WERI-Rb-1 (cell line): ENCODE data around the gene CBY1.
A peak's percentile ranks its signal among the peaks of the same experiment; 100 is the strongest.

Experiments used
- DNase-seq: peaks from one replicate; pipeline ENCODE4 v3.0.0-alpha.2; 2020
- H3K27ac ChIP-seq: fragments of 250-450 bp; sonication (Bioruptor Pico); 2 replicates; pipeline ENCODE4 v1.5.1; 2020; ENCODE audit warnings: mild to moderate bottlenecking, moderate library complexity
- H3K27me3 ChIP-seq: fragments of 250-450 bp; sonication (Bioruptor Pico); 2 replicates; pipeline ENCODE4 v1.5.1; 2021; ENCODE audit warnings: mild to moderate bottlenecking, low read depth, moderate library complexity; ENCODE audit not compliant: insufficient read depth, severe bottlenecking
- H3K36me3 ChIP-seq: fragments of 250-450 bp; sonication (Bioruptor Pico); 2 replicates; pipeline ENCODE4 v1.5.1; 2020; ENCODE audit warnings: mild to moderate bottlenecking, moderate library complexity
- H3K4me3 ChIP-seq: 2 replicates; pipeline ENCODE4 v1.5.1; 2011; ENCODE audit warnings: low read depth, mild to moderate bottlenecking, control low read depth, low read length
- H3K9me3 ChIP-seq: fragments of 250-450 bp; sonication (Bioruptor Pico); 2 replicates; pipeline ENCODE4 v1.5.1; 2021; ENCODE audit warnings: mild to moderate bottlenecking, moderate library complexity; ENCODE audit not compliant: severe bottlenecking
- TF ChIP-seq, protein P1 (sequence below): IDR thresholded peaks from 2 replicates; pipeline ENCODE4 v1.5.1; 2011; ENCODE audit warnings: low read depth, mild to moderate bottlenecking, control low read depth, inconsistent platforms, low read length

Gene CBY1

DNA sequence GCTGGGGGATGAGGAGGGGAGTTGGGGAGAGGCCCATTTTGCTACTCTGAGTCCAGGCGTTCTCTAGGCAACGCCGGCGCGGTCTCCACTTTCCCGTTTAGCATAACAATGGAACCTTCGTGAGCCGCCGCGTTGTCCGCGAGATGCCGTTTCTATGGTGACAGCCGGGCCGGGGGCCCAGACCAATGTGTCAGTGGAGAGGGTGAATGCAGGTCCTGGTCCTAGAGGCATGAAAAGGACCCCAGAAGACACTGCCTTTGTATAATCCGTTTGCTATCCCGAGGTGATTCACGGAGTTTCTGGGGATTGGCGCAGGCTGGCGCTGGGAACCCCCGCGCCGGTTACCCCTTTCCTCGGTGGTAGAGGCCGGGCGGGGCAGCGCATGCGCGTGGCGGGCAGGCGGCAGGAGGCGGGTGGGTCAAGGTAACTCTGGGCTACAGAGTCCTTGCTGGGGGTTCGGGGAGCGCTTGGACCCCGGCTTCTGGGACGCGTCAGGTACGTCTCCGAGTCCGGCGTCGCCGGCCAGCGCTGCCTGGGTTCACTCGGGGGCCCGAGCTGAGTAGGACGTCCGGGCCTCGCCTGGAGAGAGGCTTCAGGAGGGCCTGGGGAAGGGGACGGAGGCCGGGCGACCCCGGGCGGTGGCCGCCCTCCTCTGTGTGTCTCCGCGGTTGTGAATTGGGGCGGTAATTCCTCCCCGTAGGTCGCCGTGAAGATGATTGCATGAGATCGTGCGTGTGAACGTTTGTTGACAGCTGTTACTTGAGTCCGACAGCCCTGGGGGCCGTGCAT is at the start of gene CBY1, which contains the start of gene FAM227A:
Gene CBY1 (plus strand): TSS at position 383 of the 789 bp plus-strand sequence. CDS start 11,417 bp downstream, outside the sequence.
Gene FAM227A (minus strand): TSS at position 137 of the 789 bp plus-strand sequence. CDS start 6,224 bp downstream, outside the sequence.
- TF ChIP-seq, protein P1, sequence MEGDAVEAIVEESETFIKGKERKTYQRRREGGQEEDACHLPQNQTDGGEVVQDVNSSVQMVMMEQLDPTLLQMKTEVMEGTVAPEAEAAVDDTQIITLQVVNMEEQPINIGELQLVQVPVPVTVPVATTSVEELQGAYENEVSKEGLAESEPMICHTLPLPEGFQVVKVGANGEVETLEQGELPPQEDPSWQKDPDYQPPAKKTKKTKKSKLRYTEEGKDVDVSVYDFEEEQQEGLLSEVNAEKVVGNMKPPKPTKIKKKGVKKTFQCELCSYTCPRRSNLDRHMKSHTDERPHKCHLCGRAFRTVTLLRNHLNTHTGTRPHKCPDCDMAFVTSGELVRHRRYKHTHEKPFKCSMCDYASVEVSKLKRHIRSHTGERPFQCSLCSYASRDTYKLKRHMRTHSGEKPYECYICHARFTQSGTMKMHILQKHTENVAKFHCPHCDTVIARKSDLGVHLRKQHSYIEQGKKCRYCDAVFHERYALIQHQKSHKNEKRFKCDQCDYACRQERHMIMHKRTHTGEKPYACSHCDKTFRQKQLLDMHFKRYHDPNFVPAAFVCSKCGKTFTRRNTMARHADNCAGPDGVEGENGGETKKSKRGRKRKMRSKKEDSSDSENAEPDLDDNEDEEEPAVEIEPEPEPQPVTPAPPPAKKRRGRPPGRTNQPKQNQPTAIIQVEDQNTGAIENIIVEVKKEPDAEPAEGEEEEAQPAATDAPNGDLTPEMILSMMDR: 0 out of 2 replicates have a peak, but pooled peaks have one; percentile 7
- Histone ChIP-seq H3K4me3 (peak within 1 kb of the TSS; percentile 94), H3K36me3 (peaks cover 3% of the 10 kb centered on the region; the same call in 1 of the 2 replicates), H3K27ac (peak within 1 kb of the TSS; percentile 98), H3K27me3 (no peaks in the 10 kb centered on the region), H3K9me3 (no peaks in the 10 kb centered on the region)
- DNase-seq: peak; percentile 89

DNA sequence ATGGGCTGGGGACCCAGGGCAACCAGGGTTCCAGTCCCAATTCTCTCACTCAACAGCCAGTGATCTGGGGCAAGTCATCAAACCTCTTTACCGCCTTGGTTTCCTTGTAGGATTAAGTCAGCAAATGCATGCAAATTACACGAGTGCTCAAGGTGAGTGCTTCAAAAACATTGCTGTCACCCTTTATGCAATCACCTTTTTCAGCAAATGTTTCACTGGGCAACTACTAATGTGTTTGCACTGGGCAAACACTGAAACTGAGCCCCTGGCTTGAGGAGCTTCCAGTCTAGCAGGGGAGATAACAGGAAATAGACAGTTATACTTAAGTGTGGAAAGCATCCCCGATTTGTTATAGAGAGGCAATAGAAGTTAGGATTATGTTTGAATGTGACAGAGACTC is 48.8 kb upstream of the CBY1 start:
- Histone ChIP-seq H3K4me3 (no peak overlapping the region), H3K27ac (no peak overlapping the region), H3K36me3 (peaks cover 15% of the 10 kb centered on the region), H3K9me3 (no peaks in the 10 kb centered on the region), H3K27me3 (no peaks in the 10 kb centered on the region)
- DNase-seq: no peak
- TF ChIP-seq, protein P1: no peak

DNA sequence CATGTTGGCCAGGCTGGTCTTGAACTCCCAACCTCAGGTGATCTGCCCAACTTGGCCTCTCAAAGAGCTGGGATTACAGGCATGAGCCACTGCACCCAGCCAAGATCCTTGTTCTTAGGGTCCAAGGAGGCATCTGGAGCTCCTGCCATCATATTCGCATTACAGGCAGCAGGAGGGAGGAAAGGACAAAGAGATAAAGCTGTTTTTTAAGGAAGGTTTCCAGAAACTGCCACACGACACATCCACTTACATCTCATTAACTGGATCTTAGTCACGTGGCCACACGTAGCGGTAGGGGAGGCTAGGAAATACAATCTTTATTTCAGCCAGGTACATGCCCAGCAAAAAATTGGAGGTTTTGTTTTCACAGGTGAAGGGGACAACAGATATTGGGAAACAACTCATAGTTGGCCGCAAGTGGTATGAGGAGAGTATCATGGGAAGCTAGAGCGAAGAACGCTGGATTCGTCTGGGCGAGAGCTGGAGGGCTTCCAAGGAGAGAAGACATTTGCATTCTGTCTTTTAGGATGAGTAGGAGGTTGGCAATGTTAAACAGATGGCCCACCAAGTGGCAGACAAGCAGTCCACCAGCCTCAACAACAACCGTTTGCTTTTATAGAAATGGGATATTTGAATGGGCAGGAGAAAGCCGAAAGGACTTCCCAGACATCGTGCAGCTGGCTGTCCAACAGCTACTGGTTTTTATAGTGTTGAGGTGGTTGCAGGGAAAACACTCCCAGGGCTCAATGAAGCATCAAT is 47.3 kb upstream of the CBY1 start:
- DNase-seq: no peak
- Histone ChIP-seq H3K9me3 (no peaks in the 10 kb centered on the region), H3K36me3 (peaks cover 21% of the 10 kb centered on the region), H3K4me3 (no peak overlapping the region), H3K27me3 (no peaks in the 10 kb centered on the region), H3K27ac (no peak overlapping the region)
- TF ChIP-seq, protein P1: no peak

DNA sequence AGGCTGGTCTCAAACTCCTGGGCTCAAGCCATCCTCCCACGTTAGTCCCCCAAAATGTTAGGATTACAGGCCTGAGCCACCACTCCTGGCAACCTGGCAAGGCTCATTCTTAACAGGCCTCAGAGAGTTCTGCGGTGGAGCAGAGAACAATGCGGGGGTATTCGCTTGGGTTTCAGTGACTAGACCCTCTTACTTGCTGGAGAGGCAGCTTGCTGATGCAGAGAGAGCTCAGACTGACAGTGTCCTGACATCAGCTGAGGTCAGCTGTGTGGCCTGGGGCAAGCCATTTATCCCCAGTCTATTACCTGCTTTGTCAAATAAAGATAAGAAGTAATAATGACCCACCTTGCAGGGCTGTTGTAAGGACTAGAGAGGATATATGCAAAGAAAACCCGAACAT is 46.2 kb upstream of the CBY1 start:
- no peaks in the 10 kb centered on the region for H3K27me3 ChIP-seq
- TF ChIP-seq, protein P1: no peak
- H3K9me3 ChIP-seq: no peaks in the 10 kb centered on the region
- H3K36me3 ChIP-seq: peaks cover 21% of the 10 kb centered on the region
- no peak overlapping the region for H3K4me3 ChIP-seq
- no peak overlapping the region for H3K27ac ChIP-seq
- no peak for DNase-seq

GRCh38 chr22:38611559-38611958 is 44.9 kb upstream of the CBY1 start:
- Histone ChIP-seq H3K27me3 (no peaks in the 10 kb centered on the region), H3K27ac (no peak overlapping the region), H3K36me3 (peaks cover 32% of the 10 kb centered on the region), H3K4me3 (no peak overlapping the region), H3K9me3 (no peaks in the 10 kb centered on the region)
- no peak for DNase-seq
- TF ChIP-seq, protein P1: no peak
